Measurements from ENCODE around the gene KRTAP5-3.

- TF ChIP-seq GATA4 (IDR thresholded peaks at IDR 0.05; ENCODE audit: borderline replicate concordance, low read depth) (no peak), TBX2 (CRISPR knock-in tag; IDR thresholded peaks at IDR 0.05; ENCODE audit: borderline replicate concordance) (no peak)
Measured at GRCh38 chr11:1562469-1563148, 45.7 kb downstream of the KRTAP5-3 start.
